ENCODE measurements around the gene POLR2E. TPM values are rescaled to one million over a fixed set of nuclear protein-coding genes. Genes with fewer than 3 reads are reported as not detected.

The POLR2E gene
- total and polyA plus RNA-seq, 2 donors (not counting 1 experiment from before 2014, with no cell fraction given) = 103 to 121 TPM

- Mint-ChIP-seq H3K4me3 (no peak overlapping the region), H3K9me3 (ENCODE audit: insufficient read depth) (no peaks in the 10 kb centered on the region), H3K4me1 (peaks cover 11% of the 10 kb centered on the region), H3K27ac (peak overlapping the region; percentile 56), H3K27me3 (no peaks in the 10 kb centered on the region)
- Histone ChIP-seq H3K9me3 (ENCODE audit: control extremely low read depth in 1 of 3, control insufficient read depth in 2 of 3, insufficient read depth in 1 of 3, low read length in 2 of 3) (no peaks in the 10 kb centered on the region), H2AFZ (ENCODE audit: insufficient read depth, low read depth, low read length, poor library complexity, severe bottlenecking) (no peak overlapping the region), H3K4me2 (replicated peaks; ENCODE audit: low read depth, low read length, poor library complexity, severe bottlenecking) (no peak overlapping the region), H3K4me3 (ENCODE audit: control extremely low read depth in 1 of 5, extremely low read depth in 1 of 5, insufficient read depth in 1 of 5, low read depth in 2 of 5, low read length in 4 of 5) (no peak overlapping the region), H3K4me1 (ENCODE audit: control insufficient read depth in 2 of 2, insufficient read depth in 2 of 2, low read length in 2 of 2) (peaks cover 6 to 31% of the 10 kb centered on the region in 2 donors), H3K79me2 (ENCODE audit: control insufficient read depth, insufficient read depth, low read length) (peaks cover 15% of the 10 kb centered on the region), H3K27ac (ENCODE audit: low read length in 2 of 2) (no peak overlapping the region), H3K27me3 (replicated peaks in 1 of 4; ENCODE audit: control extremely low read depth in 1 of 4, control insufficient read depth in 3 of 4, insufficient read depth in 4 of 4, low read length in 3 of 4) (no peaks in the 10 kb centered on the region), H4K20me1 (ENCODE audit: control insufficient read depth, insufficient read depth, low read length, poor library complexity, severe bottlenecking) (peaks cover 43% of the 10 kb centered on the region), H3K36me3 (replicated peaks in 1 of 2; ENCODE audit: control extremely low read depth in 1 of 2, control insufficient read depth in 1 of 2, extremely low read depth in 1 of 2, insufficient read depth in 2 of 2, low read length in 1 of 2) (peaks cover 0 to 49% of the 10 kb centered on the region in 2 experiments), H3K9ac (ENCODE audit: low read length) (no peak overlapping the region)
- DNase-seq (peak; percentile 40), ATAC-seq (ENCODE audit: low read depth) (no peak)
- no peak for TF ChIP-seq CTCF (IDR thresholded peaks at IDR 0.05)
- no peak for TF ChIP-seq EZH2 (IDR thresholded peaks at IDR 0.05; ENCODE audit: borderline replicate concordance, insufficient read depth, low read depth, low read length, poor library complexity, severe bottlenecking)
- POLR2A ChIA-PET = interaction anchor here (0.6 to 1.1 kb wide), 5 partner anchors 10 to 980 kb away, joined by 3 to 7 read pairs (median 5); no protein-coding TSS in a partner anchor
- CTCF ChIA-PET = interaction anchor here (3.9 kb wide), 1 partner anchor 82 kb away, joined by 62 read pairs; no protein-coding TSS in a partner anchor
- WGBS (ENCODE audit: insufficient coverage) = 94% methylated on average over 14 of the region's 18 CpGs
- intact Hi-C loops (cut with micrococcal nuclease) = loop anchor here (5.0 kb wide), 1 partner anchor 81 kb away; no protein-coding TSS in a partner anchor
These were observed 15.8 kb upstream of the POLR2E start for GRCh38 chr19:1110809-1111640.

Data from B cell (primary cell).